Gastroesophageal sphincter (tissue), 4 donors: ENCODE results near the gene SDHA. TPM values are rescaled to one million over a fixed set of nuclear protein-coding genes. Genes with fewer than 3 reads are reported as not detected.
"Not testable (repeated sequence)": the region's sequence is repeated elsewhere in the genome, so short reads cannot be mapped to it uniquely, and the experiment has no call there.

Experiments used
- ATAC-seq: fragments of 150-250 bp; one replicate; pipeline ENCODE4 v1.9.1; 2016; ENCODE audit warnings: mild to moderate bottlenecking, moderate library complexity
- H3K27ac ChIP-seq, 4 donors: fragments of 200-600 bp; sonication (generic) in 3 of 4; 1 replicate in 3 of 4; 2 replicates in 1 of 4; pipeline ENCODE4 v1.5.1; 2016 to 2019
- H3K27me3 ChIP-seq: fragments of 200-600 bp; sonication (generic); one replicate; pipeline ENCODE4 v1.5.1; 2019
- H3K36me3 ChIP-seq, 2 donors: fragments of 200-600 bp; sonication (generic); one replicate each; pipeline ENCODE4 v1.5.1; 2019; ENCODE audit warnings: control low read depth in 1 of 2
- H3K4me1 ChIP-seq, 3 donors: fragments of 200-600 bp; sonication (generic); 1 replicate in 2 of 3; 2 replicates in 1 of 3; pipeline ENCODE4 v1.5.1; 2016 to 2019; ENCODE audit warnings: control low read depth in 2 of 3
- H3K4me3 ChIP-seq, 2 donors: fragments of 200-600 bp; sonication (generic); one replicate each; pipeline ENCODE4 v1.5.1; 2019; ENCODE audit warnings: mild to moderate bottlenecking in 1 of 2, moderate library complexity in 1 of 2
- H3K9me3 ChIP-seq, 3 donors: fragments of 200-600 bp; sonication (generic); one replicate each; pipeline ENCODE4 v1.5.1; 2017 to 2019; ENCODE audit warnings: control low read depth in 2 of 3
- CTCF ChIP-seq, 4 experiments: fragments of 200-600 bp in 2 of 4; fragments of 450-650 bp in 2 of 4; sonication (generic) in 1 of 4; IDR thresholded peaks; one replicate each; pipeline ENCODE4 v1.5.1; 2017 to 2019; ENCODE audit warnings: antibody characterized with exemption in 4 of 4, mild to moderate bottlenecking in 2 of 4, moderate library complexity in 2 of 4
- EP300 ChIP-seq: sonication (generic); formaldehyde crosslinking; IDR thresholded peaks from one replicate; pipeline ENCODE4 v1.6.1; 2017; ENCODE audit warnings: antibody characterized with exemption, mild to moderate bottlenecking
- POLR2A ChIP-seq, 2 donors: fragments of 450-650 bp; IDR thresholded peaks; one replicate each; pipeline ENCODE4 v1.6.1; 2017; ENCODE audit warnings: antibody characterized with exemption in 2 of 2, mild to moderate bottlenecking in 2 of 2, moderate library complexity in 1 of 2
- POLR2AphosphoS5 ChIP-seq: sonication (generic); formaldehyde crosslinking; IDR thresholded peaks from one replicate; pipeline ENCODE4 v1.6.1; 2017; ENCODE audit warnings: antibody characterized with exemption
- WGBS, 2 donors: methylation state at CpG; one replicate each; pipeline ENCODE4 v1.1.5; 2018; ENCODE audit warnings: low coverage in 1 of 2; 5-methylcytosine and 5-hydroxymethylcytosine counted together
- total RNA-seq, 4 donors: library from RNA; depleted of rRNA; stranded (reverse); fragments of >200 nt; gene quantifications; one replicate each; pipeline ENCODE4 v1.1.0, GENCODE V29; 2016

Gene SDHA
- total RNA-seq, 4 donors from 2014 or later: 85.8 to 149 (median 110) TPM

- no peak overlapping the region for H3K4me3 ChIP-seq
- TF ChIP-seq CTCF (IDR thresholded peaks at IDR 0.05) (no peak), POLR2AphosphoS5 (no peak), EP300 (no peak), POLR2A (IDR thresholded peaks at IDR 0.05) (no peak)
- H3K4me1 ChIP-seq: no peaks in the 10 kb centered on the region
- no peak for ATAC-seq
- H3K27ac ChIP-seq: no peak overlapping the region
- WGBS, 2 donors: 75 to 83% methylated on average over 1 of the region's 13 CpGs
- H3K27me3 ChIP-seq: no peaks in the 10 kb centered on the region
- H3K9me3 ChIP-seq: no peaks in the 10 kb centered on the region
- H3K36me3 ChIP-seq: peaks cover 0 to 71% of the 10 kb centered on the region in 2 donors
Observed at GRCh38 chr5:257148-257547, 39.0 kb downstream of the SDHA start.

- WGBS, 2 donors: 24 to 41% methylated on average over 3 to 8 of the region's 9 CpGs
Observed at GRCh38 chr5:263275-263974, 45.3 kb downstream of the SDHA start.

GRCh38 chr5:264338-264737 is 46.2 kb downstream of the SDHA start:
- Histone ChIP-seq H3K36me3 (peaks cover 0 to 29% of the 10 kb centered on the region in 2 donors), H3K9me3 (no peaks in the 10 kb centered on the region), H3K27ac (peak overlapping the region; percentile 19 to 81 (median 81)), H3K27me3 (no peaks in the 10 kb centered on the region), H3K4me1 (peaks cover 0 to 24% (median 4%) of the 10 kb centered on the region in 3 donors), H3K4me3 (no peak overlapping the region)
- WGBS, 2 donors: 74 to 83% methylated on average over 3 to 4 of the region's 10 CpGs
- no peak for ATAC-seq
- no peak for TF ChIP-seq EP300
- no peak for TF ChIP-seq POLR2A (IDR thresholded peaks at IDR 0.05)
- no peak for TF ChIP-seq CTCF (IDR thresholded peaks at IDR 0.05)
- TF ChIP-seq POLR2AphosphoS5: no peak

More at GRCh38 chr5:263275-263974, 45.3 kb downstream of the SDHA start:
- not testable (repeated sequence) for H3K9me3 ChIP-seq, H3K4me3 ChIP-seq, H3K27me3 ChIP-seq
- H3K27ac ChIP-seq: peak overlapping the region; percentile 19 to 81 (median 81)
- ATAC-seq: peak; percentile 92
- H3K36me3 ChIP-seq: peaks cover 0 to 38% of the 10 kb centered on the region in 2 donors
- H3K4me1 ChIP-seq: peaks cover 0 to 24% (median 4%) of the 10 kb centered on the region in 3 donors
- peak; percentile 75 for TF ChIP-seq POLR2AphosphoS5

- not testable (repeated sequence) for H3K27me3 ChIP-seq, ATAC-seq, H3K4me3 ChIP-seq, H3K27ac ChIP-seq, H3K9me3 ChIP-seq
- peaks cover 0 to 25% of the 10 kb centered on the region in 2 donors for H3K36me3 ChIP-seq
- WGBS, 2 donors: 34 to 88% methylated on average over 2 to 19 of the region's 19 CpGs
- H3K4me1 ChIP-seq: peaks cover 0 to 31% (median 4%) of the 10 kb centered on the region in 3 donors
Observed at GRCh38 chr5:266311-267026, 48.3 kb downstream of the SDHA start.

GRCh38 chr5:267716-268115 is 49.6 kb downstream of the SDHA start:
- no peak for ATAC-seq
- Histone ChIP-seq H3K27me3 (no peaks in the 10 kb centered on the region), H3K4me3 (no peak overlapping the region), H3K9me3 (no peaks in the 10 kb centered on the region), H3K36me3 (peaks cover 0 to 24% of the 10 kb centered on the region in 2 donors), H3K27ac (no peak overlapping the region), H3K4me1 (peaks cover 0 to 35% (median 5%) of the 10 kb centered on the region in 3 donors)
- TF ChIP-seq POLR2A (IDR thresholded peaks at IDR 0.05) (no peak), CTCF (IDR thresholded peaks at IDR 0.05) (no peak), EP300 (no peak), POLR2AphosphoS5 (no peak)
- WGBS, 2 donors: no CpG with 5 or more reads among the region's 1 CpG
